Smooth muscle cell (in vitro differentiated cells): ENCODE results near the gene GOLT1B. TPM values are rescaled to one million over a fixed set of nuclear protein-coding genes. Genes with fewer than 3 reads are reported as not detected.

Source experiments
- DNase-seq: peaks from one replicate; lab custom pipeline; 2025; ENCODE audit not compliant: unreplicated experiment; lab: John Stamatoyannopoulos, UW
- H2AFZ ChIP-seq: fragments of 200-600 bp; sonication (generic); 2 replicates; pipeline ENCODE4 v1.6.0; 2016; ENCODE audit warnings: antibody characterized with exemption, low read depth, mild to moderate bottlenecking
- H3F3A ChIP-seq: fragments of 200-600 bp; sonication (generic); 2 replicates; pipeline ENCODE4 v1.6.0; 2017; ENCODE audit warnings: antibody characterized with exemption, low read depth
- H3K27ac ChIP-seq: fragments of 200-600 bp; sonication (generic); 2 replicates; pipeline ENCODE4 v1.5.1; 2016; ENCODE audit warnings: low read depth, mild to moderate bottlenecking
- H3K27me3 ChIP-seq: fragments of 200-600 bp; sonication (generic); 2 replicates; pipeline ENCODE4 v1.6.1; 2016; ENCODE audit warnings: low read depth, mild to moderate bottlenecking
- H3K36me3 ChIP-seq: fragments of 200-600 bp; sonication (generic); 2 replicates; pipeline ENCODE4 v1.5.1; 2016; ENCODE audit warnings: low read depth
- H3K4me1 ChIP-seq: fragments of 200-600 bp; sonication (generic); 2 replicates; pipeline ENCODE4 v1.5.1; 2016; ENCODE audit warnings: low read depth
- H3K4me2 ChIP-seq: fragments of 200-600 bp; sonication (generic); 2 replicates; pipeline ENCODE4 v1.6.0; 2016; ENCODE audit warnings: mild to moderate bottlenecking
- H3K4me3 ChIP-seq: fragments of 200-600 bp; sonication (generic); 2 replicates; pipeline ENCODE4 v1.5.1; 2016; ENCODE audit warnings: mild to moderate bottlenecking
- H3K79me2 ChIP-seq: fragments of 200-600 bp; sonication (generic); 2 replicates; pipeline ENCODE4 v1.6.0; 2016; ENCODE audit warnings: low read depth, mild to moderate bottlenecking
- H3K9ac ChIP-seq: fragments of 200-600 bp; sonication (generic); 2 replicates; pipeline ENCODE4 v1.6.0; 2016; ENCODE audit warnings: low read depth
- H3K9me3 ChIP-seq: fragments of 200-600 bp; sonication (generic); replicated peaks from 2 replicates; pipeline ENCODE4 v1.5.1; 2016; ENCODE audit warnings: low read depth
- H4K20me1 ChIP-seq: fragments of 200-600 bp; sonication (generic); 2 replicates; pipeline ENCODE4 v1.6.0; 2016; ENCODE audit warnings: low read depth
- WGBS: methylation state at CpG from one replicate; pipeline ENCODE4 v1.1.7; 2016; ENCODE audit warnings: low lambda C conversion rate; 5-methylcytosine and 5-hydroxymethylcytosine counted together
- polyA plus RNA-seq: library from polyadenylated mRNA; unstranded; fragments of >200 nt; fragmentation: Nextera tagmentation; extraction: Ambion mirVana; gene quantifications from 2 replicates; pipeline ENCODE4 v1.2.1, GENCODE V29; 2016
- total RNA-seq: library from RNA; depleted of rRNA; stranded (reverse); fragments of >200 nt; gene quantifications from 2 replicates; pipeline ENCODE4 v1.2.3, GENCODE V29; 2014
- TF ChIP-seq, protein P1 (sequence below): fragments of 200-600 bp; sonication (generic); IDR thresholded peaks from 2 replicates; pipeline ENCODE4 v1.5.1; 2017; ENCODE audit warnings: borderline replicate concordance, mild to moderate bottlenecking, antibody characterized with exemption; ENCODE audit not compliant: insufficient read depth, poor library complexity, severe bottlenecking

GOLT1B gene
- total and polyA plus RNA-seq, 2 experiments from 2014 or later, result 99.5 to 184 TPM

DNA sequence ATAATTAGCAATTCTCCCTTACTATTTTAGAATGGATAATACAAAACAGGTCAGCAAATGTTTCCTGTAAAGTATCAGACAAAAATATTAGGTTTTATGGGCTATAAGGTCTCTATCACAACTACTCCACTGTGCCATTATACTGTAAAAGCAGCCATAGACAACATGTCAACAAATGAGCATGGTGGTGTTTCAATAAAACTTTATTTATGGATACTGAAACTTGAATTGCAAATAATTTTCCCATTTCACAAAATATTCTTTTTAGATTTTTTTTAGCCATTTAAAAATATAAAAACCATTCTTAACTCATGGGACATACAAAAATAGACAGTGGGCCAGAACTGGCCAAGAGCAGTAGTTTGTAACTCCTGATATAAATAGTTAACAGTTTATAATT, 15.6 kb upstream of the GOLT1B start:
- Histone ChIP-seq H3K36me3 (peaks cover 17% of the 10 kb centered on the region), H3K27ac (no peak overlapping the region), H3K4me2 (no peak overlapping the region), H3K9ac (no peak overlapping the region), H3K4me1 (no peaks in the 10 kb centered on the region), H2AFZ (no peak overlapping the region), H3K27me3 (no peaks in the 10 kb centered on the region), H3K4me3 (no peak overlapping the region), H3F3A (no peaks in the 10 kb centered on the region), H3K9me3 (no peaks in the 10 kb centered on the region), H4K20me1 (no peaks in the 10 kb centered on the region), H3K79me2 (no peaks in the 10 kb centered on the region)
- no peak for DNase-seq
- TF ChIP-seq, protein P1, sequence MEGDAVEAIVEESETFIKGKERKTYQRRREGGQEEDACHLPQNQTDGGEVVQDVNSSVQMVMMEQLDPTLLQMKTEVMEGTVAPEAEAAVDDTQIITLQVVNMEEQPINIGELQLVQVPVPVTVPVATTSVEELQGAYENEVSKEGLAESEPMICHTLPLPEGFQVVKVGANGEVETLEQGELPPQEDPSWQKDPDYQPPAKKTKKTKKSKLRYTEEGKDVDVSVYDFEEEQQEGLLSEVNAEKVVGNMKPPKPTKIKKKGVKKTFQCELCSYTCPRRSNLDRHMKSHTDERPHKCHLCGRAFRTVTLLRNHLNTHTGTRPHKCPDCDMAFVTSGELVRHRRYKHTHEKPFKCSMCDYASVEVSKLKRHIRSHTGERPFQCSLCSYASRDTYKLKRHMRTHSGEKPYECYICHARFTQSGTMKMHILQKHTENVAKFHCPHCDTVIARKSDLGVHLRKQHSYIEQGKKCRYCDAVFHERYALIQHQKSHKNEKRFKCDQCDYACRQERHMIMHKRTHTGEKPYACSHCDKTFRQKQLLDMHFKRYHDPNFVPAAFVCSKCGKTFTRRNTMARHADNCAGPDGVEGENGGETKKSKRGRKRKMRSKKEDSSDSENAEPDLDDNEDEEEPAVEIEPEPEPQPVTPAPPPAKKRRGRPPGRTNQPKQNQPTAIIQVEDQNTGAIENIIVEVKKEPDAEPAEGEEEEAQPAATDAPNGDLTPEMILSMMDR, result no peak

DNA sequence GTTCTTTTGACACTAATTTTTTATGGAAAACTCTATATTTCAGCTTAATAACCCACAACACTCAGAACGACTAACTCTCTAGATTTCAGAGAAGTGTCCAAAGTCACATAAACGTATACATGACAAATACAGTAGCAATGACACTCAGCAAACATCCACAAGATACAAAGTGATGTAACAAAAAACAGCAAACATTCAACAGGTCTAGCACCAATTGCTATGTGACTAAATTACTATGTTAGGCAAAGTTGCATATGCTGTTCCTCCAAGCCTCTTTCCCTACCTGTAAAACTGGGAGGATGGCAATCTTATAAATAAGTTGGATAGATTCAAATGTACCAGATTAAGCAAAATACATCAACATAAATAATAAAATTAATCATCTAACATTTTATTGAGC, 1.8 kb upstream of the GOLT1B start:
- DNase-seq, result no peak
- whole genome bisulfite sequencing, result 77% methylated on average over 2 of the region's 2 CpGs
- Histone ChIP-seq H3K27me3 (no peaks in the 10 kb centered on the region), H4K20me1 (peaks cover 25% of the 10 kb centered on the region), H2AFZ (no peak overlapping the region), H3K4me3 (peak overlapping the region; percentile 94), H3K4me2 (peak overlapping the region; percentile 97), H3F3A (peaks cover 4% of the 10 kb centered on the region), H3K9me3 (no peaks in the 10 kb centered on the region), H3K9ac (no peak overlapping the region), H3K4me1 (peaks cover 26% of the 10 kb centered on the region), H3K79me2 (peaks cover 63% of the 10 kb centered on the region), H3K36me3 (no peaks in the 10 kb centered on the region), H3K27ac (no peak overlapping the region)
- TF ChIP-seq, protein P1, result no peak

GRCh38 chr12:21500786-21501257, 767 bp upstream of the GOLT1B start:
- peaks cover 36% of the 10 kb centered on the region for H4K20me1 ChIP-seq
- H3K4me3 ChIP-seq, result peak overlapping the region; percentile 94
- H2AFZ ChIP-seq, result peak overlapping the region; percentile 86
- H3K4me1 ChIP-seq, result peaks cover 26% of the 10 kb centered on the region
- peak overlapping the region; percentile 97 for H3K27ac ChIP-seq
- peak overlapping the region; percentile 97 for H3K4me2 ChIP-seq
- DNase-seq, result no peak
- H3K36me3 ChIP-seq, result no peaks in the 10 kb centered on the region
- H3K27me3 ChIP-seq, result no peaks in the 10 kb centered on the region
- peaks cover 4% of the 10 kb centered on the region for H3F3A ChIP-seq
- H3K9me3 ChIP-seq, result no peaks in the 10 kb centered on the region
- 11% methylated on average over 8 of the region's 8 CpGs for WGBS
- peak overlapping the region; percentile 78 for H3K9ac ChIP-seq
- H3K79me2 ChIP-seq, result peaks cover 73% of the 10 kb centered on the region
- TF ChIP-seq, protein P1, result no peak

DNA sequence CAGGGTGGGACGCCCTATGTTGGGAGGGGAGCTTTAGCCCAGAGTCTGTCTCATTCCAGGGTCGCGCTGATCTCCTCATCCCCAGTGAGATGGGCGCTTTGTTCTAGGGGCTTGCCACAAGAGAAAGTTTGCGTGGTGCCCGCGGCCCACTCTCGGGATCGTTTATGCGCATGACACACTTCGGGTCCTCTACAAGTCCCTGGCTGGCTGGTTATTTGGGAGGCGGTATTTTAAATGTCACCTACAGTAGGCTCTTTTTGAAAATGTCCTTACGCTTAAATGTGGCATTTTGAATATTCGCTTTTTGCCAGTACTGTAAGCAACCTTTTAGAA, 541 bp downstream of the GOLT1B start:
- peaks cover 26% of the 10 kb centered on the region for H3K4me1 ChIP-seq
- H3K79me2 ChIP-seq, result peaks cover 80% of the 10 kb centered on the region
- WGBS, result 3% methylated on average over 13 of the region's 14 CpGs
- peak overlapping the region; percentile 97 for H3K4me2 ChIP-seq
- H4K20me1 ChIP-seq, result peaks cover 49% of the 10 kb centered on the region
- H3K27me3 ChIP-seq, result no peaks in the 10 kb centered on the region
- peak overlapping the region; percentile 94 for H3K4me3 ChIP-seq
- no peaks in the 10 kb centered on the region for H3K9me3 ChIP-seq
- H3K36me3 ChIP-seq, result no peaks in the 10 kb centered on the region
- TF ChIP-seq, protein P1, result no peak
- peak overlapping the region; percentile 97 for H3K27ac ChIP-seq
- H2AFZ ChIP-seq, result peak overlapping the region; percentile 73
- H3F3A ChIP-seq, result peaks cover 4% of the 10 kb centered on the region
- no peak for DNase-seq
- H3K9ac ChIP-seq, result peak overlapping the region; percentile 98
